NOMO-1 treated with dmso at 0.1 percent for 144 hours (cell line): ENCODE data around the gene ADGRL2.

Source experiments
- DNase-seq: peaks from one replicate; lab custom pipeline; 2025; ENCODE audit not compliant: unreplicated experiment; lab: John Stamatoyannopoulos, UW

Gene ADGRL2

DNA sequence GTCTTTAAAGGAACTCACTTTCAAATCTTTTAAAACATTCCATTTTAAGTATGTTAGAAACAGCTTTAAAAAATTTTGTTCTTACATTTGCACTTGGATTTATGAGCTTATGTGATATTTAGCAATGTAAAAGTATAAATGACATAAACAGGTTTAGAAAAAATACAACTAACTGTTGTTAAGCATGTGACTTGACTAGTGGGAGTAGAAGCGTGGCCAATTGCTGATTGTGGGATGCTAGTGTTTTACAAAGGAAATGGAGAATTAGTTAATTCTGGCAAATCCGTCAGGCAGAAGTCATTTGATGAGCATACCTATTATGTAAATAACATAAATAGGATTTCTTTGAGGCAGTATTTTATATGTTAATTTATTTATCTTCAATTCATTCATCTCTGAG lies 175.8 kb downstream of the ADGRL2 start:
- DNase-seq, result no peak

DNA sequence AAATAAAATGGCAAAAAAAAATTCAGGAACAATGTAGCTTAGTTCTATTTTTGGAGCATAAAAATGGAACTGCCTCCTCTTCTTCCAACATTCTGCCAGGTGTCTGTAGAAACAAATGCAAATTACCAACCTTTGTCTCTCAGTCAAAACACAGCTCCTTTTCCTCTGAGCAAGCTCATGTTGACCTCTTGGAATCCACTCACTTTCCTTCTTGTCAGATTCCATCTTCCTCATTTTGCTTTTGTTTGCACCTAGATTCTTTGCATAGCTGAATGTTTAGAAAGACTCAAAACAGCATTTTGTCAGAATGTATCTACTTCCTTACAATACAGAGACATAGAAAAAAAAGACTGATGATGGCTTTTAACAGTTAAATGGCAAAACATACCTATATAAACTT lies 178.2 kb downstream of the ADGRL2 start:
- no peak for DNase-seq

DNA sequence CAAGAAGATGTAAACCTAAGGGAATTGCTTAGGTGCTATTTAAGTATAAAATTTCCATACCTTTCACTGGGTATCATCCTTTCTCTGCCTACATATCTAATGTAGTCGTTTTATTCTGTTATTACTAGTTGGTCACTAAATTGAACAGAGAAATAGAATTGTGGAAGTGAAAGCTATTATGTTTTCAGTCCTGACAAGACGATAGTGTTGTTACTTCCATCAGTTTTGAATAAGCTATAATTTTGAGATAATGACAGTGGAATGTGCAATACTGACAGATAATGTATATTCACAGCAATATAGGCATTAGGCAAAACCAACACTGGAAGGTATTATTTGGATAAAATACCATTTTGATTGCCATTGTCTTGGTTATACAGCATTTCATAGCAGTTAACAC lies 181.8 kb downstream of the ADGRL2 start:
- DNase-seq, result no peak

- no peak for DNase-seq
Measured at GRCh38 chr1:81989524-81989923, 188.8 kb downstream of the ADGRL2 start.

- DNase-seq, result no peak
Measured at GRCh38 chr1:81990241-81990640, 189.5 kb downstream of the ADGRL2 start.

- DNase-seq, result no peak
Measured at GRCh38 chr1:81998165-81998564, 197.4 kb downstream of the ADGRL2 start.

DNA sequence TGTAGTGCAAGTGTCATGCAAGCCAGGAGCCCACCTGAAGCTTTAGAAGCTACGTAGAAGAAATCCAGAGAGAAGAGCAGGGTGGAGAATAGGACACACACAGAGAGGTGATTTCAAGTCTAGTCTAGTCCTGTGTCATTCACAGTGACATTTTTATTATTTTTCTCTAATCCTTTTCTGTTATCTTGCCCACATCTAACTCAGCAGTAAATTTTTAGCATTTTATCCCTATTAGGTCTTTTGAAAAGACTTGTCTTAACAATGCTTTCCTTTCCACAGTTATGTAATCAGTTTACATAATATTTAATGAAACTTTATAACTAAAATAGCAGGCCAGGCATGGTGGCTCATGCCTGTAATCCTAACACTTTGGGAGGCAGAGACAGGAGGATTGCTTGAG lies 198.6 kb downstream of the ADGRL2 start:
- no peak for DNase-seq

DNA sequence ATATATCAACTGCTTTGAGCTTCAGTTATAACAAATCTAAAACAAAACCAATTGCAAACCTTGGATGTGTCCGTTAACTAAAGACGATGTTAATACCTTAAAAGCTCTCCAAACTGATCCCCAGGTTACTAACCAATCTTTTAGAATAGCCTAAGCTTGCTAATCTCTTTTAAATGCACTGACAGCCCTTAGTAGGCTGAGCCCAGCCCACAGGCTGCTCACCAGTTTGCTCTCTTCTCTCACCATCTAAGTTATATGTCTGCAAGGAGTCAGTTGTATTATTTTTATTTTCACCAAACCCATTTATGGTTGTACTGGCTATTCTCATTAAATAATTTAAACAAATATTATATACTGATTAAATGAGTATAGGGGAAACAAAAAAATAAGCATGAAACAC lies 199.5 kb downstream of the ADGRL2 start:
- no peak for DNase-seq

DNA sequence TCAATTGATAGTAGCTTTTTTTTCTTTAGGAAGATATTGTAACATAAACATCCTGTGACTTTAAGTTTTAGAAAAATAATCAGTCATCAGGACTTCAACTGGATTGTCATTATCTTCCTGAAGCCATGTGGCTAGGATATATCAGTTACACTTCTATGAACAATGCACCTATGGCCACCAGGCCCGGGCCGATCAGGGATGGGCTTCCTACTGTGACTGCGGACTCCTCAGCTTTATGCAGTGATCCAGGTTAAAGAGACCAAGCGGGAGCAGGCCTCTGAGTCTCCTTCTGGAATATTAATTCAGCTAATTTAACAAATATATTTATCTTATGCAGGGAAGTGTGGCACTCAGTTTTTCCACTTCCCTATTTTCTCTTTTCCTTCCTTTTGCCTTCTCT lies 200.6 kb downstream of the ADGRL2 start:
- DNase-seq, result no peak

- DNase-seq, result no peak
Measured at GRCh38 chr1:82007804-82008203, 207.1 kb downstream of the ADGRL2 start.

GRCh38 chr1:82013702-82014101 lies 213.0 kb downstream of the ADGRL2 start:
- no peak for DNase-seq

DNA sequence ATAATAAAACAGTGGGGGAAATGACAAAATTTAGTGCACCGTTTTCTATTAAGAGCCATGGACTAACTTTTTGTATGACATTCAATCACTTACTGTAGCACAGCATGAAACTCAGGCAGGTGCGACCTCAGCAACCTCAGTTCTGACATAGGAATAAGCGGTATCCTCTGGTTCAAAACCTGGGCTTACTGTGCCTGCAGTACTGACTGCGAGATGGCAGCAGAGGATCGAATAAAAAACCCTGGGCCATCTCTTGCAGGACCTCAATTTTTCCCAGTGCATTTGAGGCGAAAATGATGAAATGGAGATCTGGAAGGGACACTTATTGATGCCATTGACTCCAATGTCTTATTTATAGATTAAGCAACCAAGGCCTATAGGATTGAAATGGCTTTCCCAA lies 214.7 kb downstream of the ADGRL2 start:
- DNase-seq, result no peak

GRCh38 chr1:82018319-82018718 lies 217.6 kb downstream of the ADGRL2 start:
- DNase-seq, result no peak

- DNase-seq, result no peak
Measured at GRCh38 chr1:82019508-82019907, 218.8 kb downstream of the ADGRL2 start.

GRCh38 chr1:82030830-82031229 lies 230.1 kb downstream of the ADGRL2 start:
- DNase-seq, result no peak

GRCh38 chr1:82032068-82032467 lies 231.3 kb downstream of the ADGRL2 start:
- no peak for DNase-seq

DNA sequence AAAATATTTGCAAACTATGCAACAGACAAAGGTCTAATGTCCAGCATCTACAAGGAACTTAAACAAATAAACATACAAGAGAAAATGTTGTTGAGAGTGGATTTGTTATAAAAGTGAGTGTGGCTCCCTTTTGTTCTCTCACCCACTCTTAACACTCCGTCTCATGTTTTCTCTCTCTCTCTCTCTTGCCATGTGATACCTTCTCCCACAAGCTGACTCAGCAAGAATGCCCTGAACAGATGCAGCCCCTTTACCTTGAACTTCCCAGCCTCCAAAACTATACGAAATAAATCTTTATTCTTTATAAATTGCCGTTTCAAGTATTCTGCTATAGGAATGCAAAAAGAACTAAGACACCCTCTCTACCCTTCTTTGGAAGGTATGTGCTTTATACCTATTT lies 234.1 kb downstream of the ADGRL2 start:
- DNase-seq, result no peak
